GM12873 (cell line): ENCODE measurements around the gene AMZ1.

ENCODE experiments used
- CTCF ChIP-seq: IDR thresholded peaks from 2 replicates; pipeline ENCODE4 v1.5.1; 2012; ENCODE audit warnings: low read depth, mild to moderate bottlenecking, moderate library complexity, low read length, control low read depth; ENCODE audit not compliant: insufficient read depth; ENCODE audit errors: missing control alignments

The AMZ1 gene

GRCh38 chr7:2708041-2708440 lies 20.0 kb downstream of the AMZ1 start:
- TF ChIP-seq CTCF = no peak

- TF ChIP-seq CTCF = no peak
Observed at GRCh38 chr7:2708547-2709310, 20.7 kb downstream of the AMZ1 start.

- peak; percentile 100 for TF ChIP-seq CTCF
Observed at GRCh38 chr7:2709553-2710285, 21.7 kb downstream of the AMZ1 start.

GRCh38 chr7:2710286-2710655 lies 22.3 kb downstream of the AMZ1 start:
- no peak for TF ChIP-seq CTCF

GRCh38 chr7:2710901-2711551 lies 23.0 kb downstream of the AMZ1 start:
- TF ChIP-seq CTCF = no peak

GRCh38 chr7:2711895-2712675 lies 24.1 kb downstream of the AMZ1 start:
- TF ChIP-seq CTCF = no peak

- TF ChIP-seq CTCF = no peak
Observed at GRCh38 chr7:2713370-2713769, 25.4 kb downstream of the AMZ1 start.
